ENCODE data around the gene PDE5A. TPM values are rescaled to one million over a fixed set of nuclear protein-coding genes. Genes with fewer than 3 reads are reported as not detected.
A peak's percentile ranks its signal among the peaks of the same experiment; 100 is the strongest.

Gene PDE5A
- total and polyA plus RNA-seq, 8 donors, result 5.8 to 34.4 (median 19.9) TPM

- DNase-seq (no peak), ATAC-seq (no peak), FAIRE-seq (no peak)
- Histone ChIP-seq H3K4me1 (no peaks in the 10 kb centered on the region), H3K36me3 (peaks cover 0 to 15% (median 0%) of the 10 kb centered on the region in 3 donors), H3K27me3 (no peaks in the 10 kb centered on the region), H3K27ac (no peak overlapping the region), H3K4me3 (no peak overlapping the region), H3K9me3 (no peaks in the 10 kb centered on the region)
- 87 to 90% methylated on average over 2 of the region's 2 CpGs for WGBS, 2 donors
- TF ChIP-seq, protein P1, sequence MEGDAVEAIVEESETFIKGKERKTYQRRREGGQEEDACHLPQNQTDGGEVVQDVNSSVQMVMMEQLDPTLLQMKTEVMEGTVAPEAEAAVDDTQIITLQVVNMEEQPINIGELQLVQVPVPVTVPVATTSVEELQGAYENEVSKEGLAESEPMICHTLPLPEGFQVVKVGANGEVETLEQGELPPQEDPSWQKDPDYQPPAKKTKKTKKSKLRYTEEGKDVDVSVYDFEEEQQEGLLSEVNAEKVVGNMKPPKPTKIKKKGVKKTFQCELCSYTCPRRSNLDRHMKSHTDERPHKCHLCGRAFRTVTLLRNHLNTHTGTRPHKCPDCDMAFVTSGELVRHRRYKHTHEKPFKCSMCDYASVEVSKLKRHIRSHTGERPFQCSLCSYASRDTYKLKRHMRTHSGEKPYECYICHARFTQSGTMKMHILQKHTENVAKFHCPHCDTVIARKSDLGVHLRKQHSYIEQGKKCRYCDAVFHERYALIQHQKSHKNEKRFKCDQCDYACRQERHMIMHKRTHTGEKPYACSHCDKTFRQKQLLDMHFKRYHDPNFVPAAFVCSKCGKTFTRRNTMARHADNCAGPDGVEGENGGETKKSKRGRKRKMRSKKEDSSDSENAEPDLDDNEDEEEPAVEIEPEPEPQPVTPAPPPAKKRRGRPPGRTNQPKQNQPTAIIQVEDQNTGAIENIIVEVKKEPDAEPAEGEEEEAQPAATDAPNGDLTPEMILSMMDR (IDR thresholded peaks at IDR 0.05), result no peak
- intact Hi-C loops (cut with DNase I), result no loop called here
Measured at GRCh38 chr4:119526786-119527550, 101.6 kb downstream of the PDE5A start.

DNA sequence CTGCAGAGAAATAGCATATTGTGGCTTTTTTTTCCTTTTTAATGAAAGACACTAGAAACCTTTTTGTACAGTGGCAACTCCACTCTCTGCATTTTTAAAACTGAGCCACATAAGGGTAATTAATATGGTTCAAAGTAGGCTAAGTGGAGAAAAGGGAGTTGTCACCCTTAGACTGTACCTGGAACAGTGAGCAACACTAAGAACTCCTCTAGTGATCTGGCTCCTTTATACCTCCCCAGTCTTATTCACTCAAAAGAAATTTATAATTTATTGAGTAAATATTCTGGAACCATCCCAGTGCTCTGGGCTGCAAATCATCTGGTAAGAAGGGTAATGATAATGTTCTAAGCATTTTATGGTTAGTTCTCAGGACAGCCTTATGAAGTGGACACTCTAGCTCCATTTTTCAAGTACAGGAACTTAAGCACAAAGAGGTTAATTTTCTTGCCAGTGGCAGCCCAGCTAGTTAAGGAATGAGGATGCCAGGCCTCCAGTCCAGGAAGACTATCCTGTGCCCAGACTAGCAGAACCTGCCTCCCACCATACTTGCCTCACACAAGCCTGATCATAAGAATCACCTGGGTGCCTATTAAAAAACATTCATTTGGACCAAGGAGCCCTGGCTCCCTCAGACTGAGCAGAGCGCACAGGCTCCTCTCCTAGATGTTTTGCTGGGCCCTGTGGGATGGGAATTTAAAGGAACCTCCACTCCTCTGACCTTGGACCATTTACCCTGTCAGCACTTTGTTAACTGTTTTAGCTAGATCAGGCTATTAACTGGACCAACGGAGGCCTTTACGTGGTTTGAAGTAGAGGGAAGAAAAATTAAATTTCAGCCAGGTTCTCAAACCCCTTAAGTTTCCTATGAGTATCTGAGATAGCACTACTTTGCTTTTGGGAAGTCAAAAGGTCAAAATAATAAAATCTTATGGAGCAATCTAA, 102.6 kb downstream of the PDE5A start:
- 76 to 78% methylated on average over 3 of the region's 3 CpGs for WGBS, 2 donors
- DNase-seq (no peak), ATAC-seq (peak in 1 of 4 donors; percentile 15), FAIRE-seq (no peak)
- H3K9me3 ChIP-seq, result no peaks in the 10 kb centered on the region
- no peak overlapping the region for H3K27ac ChIP-seq
- TF ChIP-seq, protein P1 (IDR thresholded peaks at IDR 0.05), result no peak
- H3K36me3 ChIP-seq, result peaks cover 0 to 15% (median 0%) of the 10 kb centered on the region in 3 donors
- no peaks in the 10 kb centered on the region for H3K4me1 ChIP-seq
- intact Hi-C loops (cut with DNase I), result no loop called here
- H3K4me3 ChIP-seq, result no peak overlapping the region
- H3K27me3 ChIP-seq, result no peaks in the 10 kb centered on the region

DNA sequence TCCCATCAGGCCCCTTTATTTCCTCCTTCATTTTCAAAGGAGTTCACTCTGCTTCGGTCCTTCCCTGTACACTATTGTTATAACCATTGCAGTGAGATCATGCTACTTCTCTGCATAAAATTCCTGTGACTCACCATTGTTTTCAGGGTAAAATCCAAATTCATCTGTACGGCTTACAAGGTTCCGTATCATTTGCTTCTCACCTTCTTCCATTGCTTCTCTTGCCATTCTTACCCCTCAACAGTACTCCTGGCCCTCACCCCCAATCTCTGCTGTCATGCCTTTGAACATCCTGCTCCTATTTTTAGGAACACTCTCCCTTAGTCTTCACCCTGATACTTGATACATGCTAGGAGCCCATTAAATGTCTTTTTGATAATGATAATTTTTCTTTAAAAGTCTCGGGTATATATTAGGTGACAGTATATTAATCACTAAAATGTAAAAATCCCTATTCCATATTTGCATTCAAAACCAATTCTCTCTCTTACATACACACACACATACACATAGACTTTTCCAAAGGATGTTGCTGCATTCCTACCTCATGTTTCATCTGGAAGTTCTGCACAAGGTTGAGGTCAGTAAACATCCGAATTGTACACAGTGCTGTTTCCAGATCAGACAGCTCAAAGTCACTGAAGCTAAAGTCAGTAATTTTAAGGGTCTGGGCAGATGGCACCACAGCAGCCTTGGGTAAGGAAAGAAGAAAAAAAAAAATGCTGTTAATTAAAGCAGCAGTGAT, 103.4 kb downstream of the PDE5A start:
- Histone ChIP-seq H3K27ac (no peak overlapping the region), H3K4me1 (no peaks in the 10 kb centered on the region), H3K36me3 (peaks cover 0 to 18% (median 0%) of the 10 kb centered on the region in 3 donors), H3K27me3 (no peaks in the 10 kb centered on the region), H3K4me3 (no peak overlapping the region), H3K9me3 (no peaks in the 10 kb centered on the region)
- intact Hi-C loops (cut with DNase I), result no loop called here
- WGBS, 2 donors, result 85 to 89% methylated on average over 5 of the region's 5 CpGs
- peak in 2 of 4 donors; percentile 27 to 76 for ATAC-seq
- no peak for DNase-seq
- no peak for FAIRE-seq
- TF ChIP-seq, protein P1 (IDR thresholded peaks at IDR 0.05), result no peak

- intact Hi-C loops (cut with DNase I), result no loop called here
- no peak overlapping the region for H3K27ac ChIP-seq
- no peak overlapping the region for H3K4me3 ChIP-seq
- H3K9me3 ChIP-seq, result no peaks in the 10 kb centered on the region
- DNase-seq (no peak), FAIRE-seq (no peak), ATAC-seq (no peak)
- no peaks in the 10 kb centered on the region for H3K4me1 ChIP-seq
- TF ChIP-seq, protein P1 (IDR thresholded peaks at IDR 0.05), result no peak
- H3K27me3 ChIP-seq, result no peaks in the 10 kb centered on the region
- H3K36me3 ChIP-seq, result peaks cover 0 to 10% (median 0%) of the 10 kb centered on the region in 3 donors
Measured at GRCh38 chr4:119523399-119523798, 105.2 kb downstream of the PDE5A start.
